ENCODE data around the gene DMD. TPM values are rescaled to one million over a fixed set of nuclear protein-coding genes. Genes with fewer than 3 reads are reported as not detected.

DMD gene
- total RNA-seq, 1 donor from 2014 or later, result 1.7 TPM

DNA sequence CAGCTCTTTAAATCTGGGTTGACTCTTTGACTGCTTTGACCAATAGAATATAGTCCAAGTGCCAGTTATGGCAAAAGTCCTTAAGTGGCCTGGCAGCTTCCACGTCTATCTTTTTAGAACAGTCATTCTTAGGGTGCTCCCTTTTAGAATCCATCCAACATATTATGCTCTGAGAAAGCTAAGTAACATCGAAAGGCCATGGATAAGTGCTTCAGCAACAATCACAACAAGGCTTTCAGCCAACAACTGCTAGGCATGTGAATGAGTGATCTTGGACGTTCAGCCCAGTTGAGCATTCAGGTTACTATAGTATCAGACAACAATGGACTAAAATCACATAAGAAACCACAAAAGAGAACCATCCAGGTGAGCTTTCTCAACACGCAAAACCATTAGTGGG is 818.7 kb downstream of the DMD start:
- no peak overlapping the region for H3K4me3 Mint-ChIP-seq (ENCODE audit: unreplicated experiment)
- no peaks in the 10 kb centered on the region for H3K9me3 Mint-ChIP-seq (ENCODE audit: unreplicated experiment)
- no peaks in the 10 kb centered on the region for H3K4me1 Mint-ChIP-seq (ENCODE audit: low read depth, unreplicated experiment)
- no peak for DNase-seq
- H3K27ac Mint-ChIP-seq (ENCODE audit: unreplicated experiment), result no peak overlapping the region
- no peaks in the 10 kb centered on the region for H3K36me3 Mint-ChIP-seq (ENCODE audit: unreplicated experiment)
- no peaks in the 10 kb centered on the region for H3K27me3 Mint-ChIP-seq (ENCODE audit: unreplicated experiment)
- TF ChIP-seq, protein P1, sequence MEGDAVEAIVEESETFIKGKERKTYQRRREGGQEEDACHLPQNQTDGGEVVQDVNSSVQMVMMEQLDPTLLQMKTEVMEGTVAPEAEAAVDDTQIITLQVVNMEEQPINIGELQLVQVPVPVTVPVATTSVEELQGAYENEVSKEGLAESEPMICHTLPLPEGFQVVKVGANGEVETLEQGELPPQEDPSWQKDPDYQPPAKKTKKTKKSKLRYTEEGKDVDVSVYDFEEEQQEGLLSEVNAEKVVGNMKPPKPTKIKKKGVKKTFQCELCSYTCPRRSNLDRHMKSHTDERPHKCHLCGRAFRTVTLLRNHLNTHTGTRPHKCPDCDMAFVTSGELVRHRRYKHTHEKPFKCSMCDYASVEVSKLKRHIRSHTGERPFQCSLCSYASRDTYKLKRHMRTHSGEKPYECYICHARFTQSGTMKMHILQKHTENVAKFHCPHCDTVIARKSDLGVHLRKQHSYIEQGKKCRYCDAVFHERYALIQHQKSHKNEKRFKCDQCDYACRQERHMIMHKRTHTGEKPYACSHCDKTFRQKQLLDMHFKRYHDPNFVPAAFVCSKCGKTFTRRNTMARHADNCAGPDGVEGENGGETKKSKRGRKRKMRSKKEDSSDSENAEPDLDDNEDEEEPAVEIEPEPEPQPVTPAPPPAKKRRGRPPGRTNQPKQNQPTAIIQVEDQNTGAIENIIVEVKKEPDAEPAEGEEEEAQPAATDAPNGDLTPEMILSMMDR (IDR thresholded peaks at IDR 0.05; ENCODE audit: partially characterized antibody, unreplicated experiment), result no peak

DNA sequence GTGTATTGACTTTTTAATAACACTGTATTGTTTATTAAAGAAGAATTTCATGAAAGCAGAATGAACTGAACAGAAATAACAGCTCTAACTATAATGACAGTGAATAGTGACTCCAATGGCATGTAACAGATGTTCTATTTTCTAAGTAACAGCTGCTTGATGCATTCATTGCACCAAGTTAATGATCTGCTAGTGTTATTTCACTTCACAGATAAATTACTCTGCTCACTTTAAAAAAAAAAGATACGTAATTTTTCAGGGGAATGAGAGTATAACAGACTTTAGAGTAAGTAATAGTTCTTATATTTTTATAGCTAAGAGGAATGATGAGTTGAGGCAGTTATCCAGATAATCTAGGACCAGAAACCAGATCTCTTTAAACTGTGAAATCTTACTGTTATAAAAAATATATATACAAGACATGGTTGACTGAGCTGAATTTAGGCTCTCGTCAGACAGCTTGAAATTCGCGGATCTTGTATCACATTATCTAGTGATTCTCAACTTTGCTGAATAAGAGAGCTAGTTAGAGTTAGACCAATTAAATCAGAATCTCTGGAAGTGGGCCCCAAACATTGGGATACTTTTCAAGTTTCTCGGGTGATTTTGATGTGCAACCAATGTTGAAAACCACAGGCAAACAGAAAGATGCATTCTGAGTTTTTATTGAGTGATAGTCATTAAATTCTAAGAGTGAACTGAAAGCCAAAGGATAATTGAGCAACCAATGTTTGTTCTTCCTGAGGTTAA is 840.7 kb downstream of the DMD start:
- no peaks in the 10 kb centered on the region for H3K4me1 Mint-ChIP-seq (ENCODE audit: low read depth, unreplicated experiment)

DNA sequence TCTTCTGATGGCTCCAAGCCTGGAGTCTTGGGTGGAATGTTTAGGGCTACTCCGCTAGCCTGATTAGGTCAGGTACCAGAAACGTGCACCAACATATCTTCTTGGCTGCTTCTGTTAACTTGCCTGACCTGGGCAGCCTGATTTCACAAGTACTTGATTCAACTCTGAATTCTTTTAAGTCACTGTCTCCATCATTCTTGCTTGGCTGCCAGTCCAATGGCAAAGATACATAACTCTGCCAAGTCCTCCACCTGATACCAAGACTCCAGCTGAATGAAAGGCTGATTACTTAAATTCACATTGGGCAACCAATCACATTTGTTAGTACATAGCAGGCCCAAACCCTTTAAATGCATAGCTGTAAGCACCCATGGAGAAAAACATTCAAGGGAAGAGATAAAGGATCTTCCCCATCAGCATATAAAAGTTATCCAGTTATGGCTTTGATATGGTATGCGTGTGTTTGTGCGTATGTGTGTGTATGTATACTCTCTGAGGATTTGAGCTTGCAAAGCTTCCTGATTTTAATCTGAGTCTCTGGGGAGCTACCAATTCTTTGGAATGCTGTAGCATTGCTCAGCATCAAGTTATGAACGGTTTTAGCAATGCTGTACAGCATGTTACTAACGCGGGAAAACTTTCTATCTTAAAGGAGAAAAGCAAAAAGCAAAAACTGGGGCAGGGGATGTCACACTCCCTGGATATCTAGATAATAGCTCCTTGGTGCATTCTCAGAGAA is 917.2 kb downstream of the DMD start:
- no peaks in the 10 kb centered on the region for H3K36me3 Mint-ChIP-seq (ENCODE audit: unreplicated experiment)
- H3K4me3 Mint-ChIP-seq (ENCODE audit: unreplicated experiment), result no peak overlapping the region
- no peaks in the 10 kb centered on the region for H3K9me3 Mint-ChIP-seq (ENCODE audit: unreplicated experiment)
- H3K27ac Mint-ChIP-seq (ENCODE audit: unreplicated experiment), result no peak overlapping the region
- no peaks in the 10 kb centered on the region for H3K4me1 Mint-ChIP-seq (ENCODE audit: low read depth, unreplicated experiment)
- DNase-seq, result no peak
- TF ChIP-seq, protein P1 (IDR thresholded peaks at IDR 0.05; ENCODE audit: partially characterized antibody, unreplicated experiment), result no peak
- no peaks in the 10 kb centered on the region for H3K27me3 Mint-ChIP-seq (ENCODE audit: unreplicated experiment)

More for the DNA sequence above, 840.7 kb downstream of the DMD start:
- TF ChIP-seq, protein P1 (IDR thresholded peaks at IDR 0.05; ENCODE audit: partially characterized antibody, unreplicated experiment), result no peak
- no peaks in the 10 kb centered on the region for H3K36me3 Mint-ChIP-seq (ENCODE audit: unreplicated experiment)
- H3K4me3 Mint-ChIP-seq (ENCODE audit: unreplicated experiment), result no peak overlapping the region
- no peaks in the 10 kb centered on the region for H3K9me3 Mint-ChIP-seq (ENCODE audit: unreplicated experiment)
- no peak for DNase-seq
- H3K27ac Mint-ChIP-seq (ENCODE audit: unreplicated experiment), result no peak overlapping the region
- no peaks in the 10 kb centered on the region for H3K27me3 Mint-ChIP-seq (ENCODE audit: unreplicated experiment)

DNA sequence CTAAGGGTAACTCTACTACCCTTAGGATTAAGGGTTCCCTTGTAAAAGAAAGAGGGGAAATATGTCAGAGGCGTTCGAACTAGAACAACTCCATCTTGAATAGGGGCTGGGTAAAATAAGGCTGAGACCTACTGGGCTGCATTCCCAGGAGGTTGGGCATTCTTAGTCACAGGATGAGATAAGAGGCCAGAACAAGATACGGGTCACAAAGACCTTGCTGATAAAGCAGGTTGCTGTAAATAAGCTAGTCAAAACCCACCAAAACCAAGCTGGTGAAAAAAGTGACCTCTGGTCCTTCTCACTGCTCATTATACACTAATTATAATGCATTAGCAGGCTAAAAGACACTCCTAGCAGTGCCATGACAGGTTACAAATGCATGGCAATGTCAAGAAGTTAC is 922.0 kb downstream of the DMD start:
- H3K4me1 Mint-ChIP-seq (ENCODE audit: low read depth, unreplicated experiment), result no peaks in the 10 kb centered on the region

More for the DNA sequence above, 922.0 kb downstream of the DMD start:
- TF ChIP-seq, protein P1 (IDR thresholded peaks at IDR 0.05; ENCODE audit: partially characterized antibody, unreplicated experiment), result no peak
- H3K27me3 Mint-ChIP-seq (ENCODE audit: unreplicated experiment), result no peaks in the 10 kb centered on the region
- H3K9me3 Mint-ChIP-seq (ENCODE audit: unreplicated experiment), result no peaks in the 10 kb centered on the region
- H3K36me3 Mint-ChIP-seq (ENCODE audit: unreplicated experiment), result no peaks in the 10 kb centered on the region
- H3K4me3 Mint-ChIP-seq (ENCODE audit: unreplicated experiment), result no peak overlapping the region
- no peak for DNase-seq
- no peak overlapping the region for H3K27ac Mint-ChIP-seq (ENCODE audit: unreplicated experiment)
